GM12875 (cell line): Measurements from ENCODE around the gene GCM1.
"Not testable (repeated sequence)": the region's sequence is repeated elsewhere in the genome, so short reads cannot be mapped to it uniquely, and the experiment has no call there.

Experiments used
- H3K4me3 ChIP-seq: one replicate; pipeline ENCODE4 v1.5.1; 2011; ENCODE audit warnings: low read depth, low read length, control low read depth
- CTCF ChIP-seq: IDR thresholded peaks from 2 replicates; pipeline ENCODE4 v1.5.1; 2011; ENCODE audit warnings: low read depth, mild to moderate bottlenecking, control low read depth, inconsistent platforms, low read length, moderate library complexity, borderline replicate concordance; ENCODE audit not compliant: insufficient read depth

The GCM1 gene

DNA sequence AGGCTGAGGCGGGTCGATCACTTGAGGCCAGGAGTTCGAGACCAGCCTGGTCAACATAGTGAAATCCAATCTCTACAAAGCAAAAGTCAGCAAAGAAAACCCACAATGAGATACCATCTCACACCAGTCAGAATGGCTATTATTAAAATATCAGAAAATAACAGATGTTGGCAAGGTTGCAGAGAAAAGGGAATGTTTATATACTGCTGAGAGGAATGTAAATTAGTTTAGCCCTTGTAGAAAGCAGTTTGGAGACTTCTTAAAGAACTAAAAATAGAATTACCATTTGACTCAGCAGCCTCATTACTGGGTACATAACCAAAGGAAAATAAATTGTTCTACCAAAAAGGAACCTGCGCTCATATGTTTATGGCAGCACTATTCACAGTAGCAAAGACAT is 16.7 kb upstream of the GCM1 start:
- H3K4me3 ChIP-seq, result no peak overlapping the region

DNA sequence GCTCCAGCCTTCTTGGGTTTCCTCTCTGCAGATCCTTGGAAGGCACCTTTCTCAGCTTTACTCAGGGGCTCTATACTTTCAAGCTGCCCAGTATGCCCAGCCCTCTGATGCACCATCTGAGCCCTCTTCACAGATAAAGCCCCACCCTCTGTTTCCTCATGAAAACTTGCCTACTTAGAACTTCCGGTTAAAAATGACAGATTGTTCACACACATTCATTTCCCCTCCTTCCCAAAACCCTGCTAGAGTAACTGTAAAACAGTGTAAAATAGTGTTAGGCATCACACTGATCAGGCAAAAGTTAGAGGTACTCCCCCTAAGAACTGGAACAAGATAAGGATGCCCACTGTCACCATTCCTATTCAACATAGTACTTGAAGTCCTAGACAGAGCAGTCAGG is 14.0 kb upstream of the GCM1 start:
- no peak for TF ChIP-seq CTCF
- H3K4me3 ChIP-seq, result no peak overlapping the region

More for the DNA sequence above, 16.7 kb upstream of the GCM1 start:
- no peak for TF ChIP-seq CTCF

DNA sequence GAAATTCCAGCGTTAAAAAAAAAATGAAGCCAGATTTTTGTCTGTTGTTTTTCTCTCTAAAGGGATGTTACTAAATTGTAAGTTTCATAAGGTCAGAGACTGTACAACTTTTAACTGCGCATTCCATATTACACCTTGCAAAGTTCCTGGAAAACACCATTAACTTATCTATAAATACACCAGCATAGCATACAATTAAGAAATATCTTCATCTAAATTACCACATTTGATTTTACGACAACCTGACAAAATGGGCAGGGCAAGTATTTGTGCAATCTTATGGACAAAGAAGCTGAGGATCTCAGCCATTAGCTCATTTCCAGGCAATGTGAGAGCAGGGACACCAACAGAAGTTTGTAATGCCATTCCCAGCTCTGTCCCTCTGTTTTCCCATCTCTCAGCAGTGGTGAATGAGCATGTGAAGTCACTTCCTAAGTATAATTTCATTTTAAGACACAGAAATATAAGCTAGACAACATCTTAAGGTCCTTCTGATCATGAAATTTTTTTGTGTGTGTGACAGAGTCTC is 12.9 kb upstream of the GCM1 start:
- no peak for TF ChIP-seq CTCF

GRCh38 chr6:53159558-53159957 is 10.9 kb upstream of the GCM1 start:
- no peak overlapping the region for H3K4me3 ChIP-seq
- no peak for TF ChIP-seq CTCF

More for the DNA sequence above, 12.9 kb upstream of the GCM1 start:
- no peak overlapping the region for H3K4me3 ChIP-seq

- not testable (repeated sequence) for H3K4me3 ChIP-seq
Observed at GRCh38 chr6:53158076-53158475, 9.4 kb upstream of the GCM1 start.

DNA sequence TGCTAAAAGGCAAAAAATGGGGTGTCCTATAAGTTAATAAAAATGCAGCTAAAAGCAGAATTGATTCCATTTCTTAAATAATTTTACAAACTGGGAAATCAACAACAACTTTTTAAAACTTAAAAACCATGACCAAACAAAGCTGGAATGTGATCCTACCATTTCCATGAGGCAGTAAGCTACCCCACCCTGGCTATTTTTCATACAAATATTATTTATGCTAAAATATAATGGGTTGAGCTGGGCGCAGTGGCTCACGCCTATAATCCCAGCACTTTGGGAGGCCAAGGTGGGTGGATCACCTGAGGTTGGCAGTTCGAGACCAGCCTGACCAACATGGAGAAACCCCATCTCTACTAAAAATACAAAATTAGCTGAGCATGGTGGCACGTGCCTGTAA is 6.6 kb upstream of the GCM1 start:
- H3K4me3 ChIP-seq, result not testable (repeated sequence)

DNA sequence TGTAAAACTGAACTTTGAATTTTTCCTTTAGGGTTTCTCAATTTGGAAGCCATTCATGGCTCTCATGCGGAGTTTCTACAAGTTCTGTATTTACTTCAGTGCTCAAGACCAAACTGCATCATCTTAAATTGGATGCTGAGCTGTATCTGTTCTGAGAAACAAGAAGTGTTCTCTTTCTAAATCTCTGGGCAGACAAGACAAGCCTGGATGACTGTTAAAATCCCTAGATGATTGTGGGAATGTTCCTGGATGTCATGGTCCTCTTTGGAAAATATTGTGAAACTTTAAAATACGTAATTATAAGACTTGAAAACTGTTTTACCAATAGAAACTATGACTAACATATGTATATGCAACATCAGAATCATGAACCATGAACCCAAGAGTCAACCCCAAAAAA is 6.2 kb upstream of the GCM1 start:
- no peak overlapping the region for H3K4me3 ChIP-seq
- TF ChIP-seq CTCF, result no peak

- H3K4me3 ChIP-seq, result no peak overlapping the region
- no peak for TF ChIP-seq CTCF
Observed at GRCh38 chr6:53154071-53154470, 5.4 kb upstream of the GCM1 start.
